Mucosa of rectum (tissue), 2 donors: ENCODE results near the gene CLK2.
"Not testable (repeated sequence)": the region's sequence is repeated elsewhere in the genome, so short reads cannot be mapped to it uniquely, and the experiment has no call there.

Experiments used
- H3K27ac ChIP-seq, 2 donors: one replicate each; pipeline ENCODE4 v1.7.0; 2013; ENCODE audit warnings: inconsistent platforms in 2 of 2, low read depth in 2 of 2, low read length in 2 of 2
- H3K27me3 ChIP-seq, 2 donors: one replicate each; pipeline ENCODE4 v1.7.0; 2013; ENCODE audit warnings: low read length in 2 of 2; ENCODE audit not compliant: control insufficient read depth in 2 of 2, insufficient read depth in 2 of 2
- H3K36me3 ChIP-seq, 2 donors: one replicate each; pipeline ENCODE4 v1.7.0; 2013; ENCODE audit warnings: low read length in 2 of 2; ENCODE audit not compliant: control insufficient read depth in 2 of 2, insufficient read depth in 2 of 2
- H3K4me1 ChIP-seq, 2 donors: one replicate each; pipeline ENCODE4 v1.7.0; 2013; ENCODE audit warnings: low read length in 2 of 2, mild to moderate bottlenecking in 1 of 2; ENCODE audit not compliant: control insufficient read depth in 2 of 2, insufficient read depth in 2 of 2
- H3K4me3 ChIP-seq, 2 donors: one replicate each; pipeline ENCODE4 v1.7.0; 2013; ENCODE audit warnings: low read length in 2 of 2
- H3K9ac ChIP-seq, 2 donors: one replicate each; pipeline ENCODE4 v1.7.0; 2013; ENCODE audit warnings: low read length in 2 of 2, low read depth in 1 of 2, mild to moderate bottlenecking in 1 of 2
- H3K9me3 ChIP-seq, 2 donors: one replicate each; pipeline ENCODE4 v1.7.0; 2013; ENCODE audit warnings: low read length in 2 of 2; ENCODE audit not compliant: control insufficient read depth in 2 of 2
- donor health status: healthy.
- donor health status: Normal muscosa, but diverticular disease.

Gene CLK2

GRCh38 chr1:155228096-155228427, 45.2 kb downstream of the CLK2 start:
- H3K9me3 ChIP-seq: no peaks in the 10 kb centered on the region
- H3K4me3 ChIP-seq: peak overlapping the region; percentile 64 to 78
- peak overlapping the region; percentile 44 to 80 for H3K27ac ChIP-seq
- no peaks in the 10 kb centered on the region for H3K27me3 ChIP-seq
- no peaks in the 10 kb centered on the region for H3K36me3 ChIP-seq
- H3K9ac ChIP-seq: peak overlapping the region; percentile 69 to 82
- peaks cover 14 to 16% of the 10 kb centered on the region in 2 donors for H3K4me1 ChIP-seq

- Histone ChIP-seq H3K4me3 (peak overlapping the region; percentile 74 to 90), H3K4me1 (peaks cover 14 to 16% of the 10 kb centered on the region in 2 donors), H3K36me3 (no peaks in the 10 kb centered on the region), H3K9ac (peak overlapping the region; percentile 69 to 87), H3K9me3 (no peaks in the 10 kb centered on the region), H3K27me3 (no peaks in the 10 kb centered on the region), H3K27ac (peak overlapping the region; percentile 78 to 86)
These were observed 45.8 kb downstream of the CLK2 start for GRCh38 chr1:155227261-155228095.

- Histone ChIP-seq H3K9me3 (no peaks in the 10 kb centered on the region), H3K27me3 (no peaks in the 10 kb centered on the region), H3K4me3 (peak overlapping the region; percentile 74 to 90), H3K27ac (peak overlapping the region; percentile 78 to 86), H3K9ac (peak overlapping the region; percentile 69 to 87), H3K36me3 (no peaks in the 10 kb centered on the region), H3K4me1 (peaks cover 14 to 16% of the 10 kb centered on the region in 2 donors)
These were observed 46.4 kb downstream of the CLK2 start for GRCh38 chr1:155226910-155227260.

GRCh38 chr1:155226188-155226909, 47.0 kb downstream of the CLK2 start:
- Histone ChIP-seq H3K4me3 (peak overlapping the region; percentile 74 to 90), H3K36me3 (no peaks in the 10 kb centered on the region), H3K9ac (peak overlapping the region; percentile 69 to 87), H3K27me3 (no peaks in the 10 kb centered on the region), H3K27ac (peak overlapping the region; percentile 78 to 86), H3K4me1 (peaks cover 14 to 17% of the 10 kb centered on the region in 2 donors), H3K9me3 (no peaks in the 10 kb centered on the region)

GRCh38 chr1:155225404-155225759, 47.9 kb downstream of the CLK2 start:
- H3K4me3 ChIP-seq, H3K9ac ChIP-seq, H3K27me3 ChIP-seq, H3K9me3 ChIP-seq, H3K27ac ChIP-seq, H3K36me3 ChIP-seq: not testable (repeated sequence)
- peaks cover 17 to 22% of the 10 kb centered on the region in 2 donors for H3K4me1 ChIP-seq

- Histone ChIP-seq H3K27me3 (no peaks in the 10 kb centered on the region), H3K9me3 (no peaks in the 10 kb centered on the region), H3K4me3 (no peak overlapping the region), H3K36me3 (no peaks in the 10 kb centered on the region), H3K9ac (no peak overlapping the region), H3K4me1 (peaks cover 28 to 36% of the 10 kb centered on the region in 2 donors), H3K27ac (no peak overlapping the region)
These were observed 50.3 kb downstream of the CLK2 start for GRCh38 chr1:155223047-155223446.

- not testable (repeated sequence) for H3K4me3 ChIP-seq, H3K9me3 ChIP-seq, H3K27me3 ChIP-seq, H3K36me3 ChIP-seq
- peaks cover 15 to 22% of the 10 kb centered on the region in 2 donors for H3K4me1 ChIP-seq
- H3K9ac ChIP-seq: peak overlapping the region; percentile 20 to 24
- peak overlapping the region; percentile 86 to 87 for H3K27ac ChIP-seq
These were observed 52.9 kb downstream of the CLK2 start for GRCh38 chr1:155220211-155220965.

GRCh38 chr1:155219592-155220031, 53.7 kb downstream of the CLK2 start:
- peak overlapping the region in 1 of 2 donors; percentile 20 for H3K9ac ChIP-seq
- H3K27me3 ChIP-seq: no peaks in the 10 kb centered on the region
- H3K9me3 ChIP-seq: no peaks in the 10 kb centered on the region
- peak overlapping the region in 1 of 2 donors; percentile 48 for H3K4me3 ChIP-seq
- peaks cover 0 to 5% of the 10 kb centered on the region in 2 donors for H3K36me3 ChIP-seq
- peak overlapping the region; percentile 86 to 87 for H3K27ac ChIP-seq
- H3K4me1 ChIP-seq: peaks cover 15 to 22% of the 10 kb centered on the region in 2 donors

GRCh38 chr1:155218854-155219591, 54.3 kb downstream of the CLK2 start:
- Histone ChIP-seq H3K9ac (no peak overlapping the region), H3K27ac (peak overlapping the region; percentile 86 to 87), H3K9me3 (no peaks in the 10 kb centered on the region), H3K4me1 (peaks cover 15 to 22% of the 10 kb centered on the region in 2 donors), H3K36me3 (peaks cover 0 to 5% of the 10 kb centered on the region in 2 donors), H3K4me3 (peak overlapping the region in 1 of 2 donors; percentile 48), H3K27me3 (no peaks in the 10 kb centered on the region)
